ENCODE data around the gene ADAM22.

ADAM22 gene

GRCh38 chr7:88172842-88173241 is 238.8 kb downstream of the ADAM22 start:
- Histone ChIP-seq H3K4me3 (ENCODE audit: low read depth in 1 of 2, low read length in 2 of 2) (no peak overlapping the region), H3K27me3 (ENCODE audit: control insufficient read depth in 1 of 2, insufficient read depth in 2 of 2, low read length in 2 of 2) (no peaks in the 10 kb centered on the region), H3K27ac (ENCODE audit: low read depth, low read length) (no peak overlapping the region), H3K9me3 (ENCODE audit: low read length) (no peaks in the 10 kb centered on the region), H3K4me1 (ENCODE audit: insufficient read depth, low read length) (no peaks in the 10 kb centered on the region), H3K36me3 (ENCODE audit: insufficient read depth, low read length) (no peaks in the 10 kb centered on the region), H3K9ac (ENCODE audit: low read length) (no peak overlapping the region)

- Histone ChIP-seq H3K4me1 (ENCODE audit: insufficient read depth, low read length) (no peaks in the 10 kb centered on the region), H3K27me3 (ENCODE audit: control insufficient read depth in 1 of 2, insufficient read depth in 2 of 2, low read length in 2 of 2) (no peaks in the 10 kb centered on the region), H3K9ac (ENCODE audit: low read length) (no peak overlapping the region), H3K4me3 (ENCODE audit: low read depth in 1 of 2, low read length in 2 of 2) (no peak overlapping the region), H3K9me3 (ENCODE audit: low read length) (no peaks in the 10 kb centered on the region), H3K36me3 (ENCODE audit: insufficient read depth, low read length) (no peaks in the 10 kb centered on the region), H3K27ac (ENCODE audit: low read depth, low read length) (no peak overlapping the region)
Measured at GRCh38 chr7:88176190-88176589, 242.1 kb downstream of the ADAM22 start.

- Histone ChIP-seq H3K4me1 (ENCODE audit: insufficient read depth, low read length) (no peaks in the 10 kb centered on the region), H3K27me3 (ENCODE audit: control insufficient read depth in 1 of 2, insufficient read depth in 2 of 2, low read length in 2 of 2) (no peaks in the 10 kb centered on the region), H3K36me3 (ENCODE audit: insufficient read depth, low read length) (no peaks in the 10 kb centered on the region), H3K9me3 (ENCODE audit: low read length) (no peaks in the 10 kb centered on the region), H3K4me3 (ENCODE audit: low read depth in 1 of 2, low read length in 2 of 2) (no peak overlapping the region), H3K27ac (ENCODE audit: low read depth, low read length) (no peak overlapping the region), H3K9ac (ENCODE audit: low read length) (no peak overlapping the region)
Measured at GRCh38 chr7:88183051-88183450, 249.0 kb downstream of the ADAM22 start.

GRCh38 chr7:88184848-88185304 is 250.8 kb downstream of the ADAM22 start:
- H3K27me3 ChIP-seq (ENCODE audit: control insufficient read depth in 1 of 2, insufficient read depth in 2 of 2, low read length in 2 of 2), result no peaks in the 10 kb centered on the region

GRCh38 chr7:88185650-88186049 is 251.6 kb downstream of the ADAM22 start:
- H3K4me3 ChIP-seq (ENCODE audit: low read depth in 1 of 2, low read length in 2 of 2), result no peak overlapping the region
- no peaks in the 10 kb centered on the region for H3K36me3 ChIP-seq (ENCODE audit: insufficient read depth, low read length)
- no peak overlapping the region for H3K9ac ChIP-seq (ENCODE audit: low read length)
- H3K27me3 ChIP-seq (ENCODE audit: control insufficient read depth in 1 of 2, insufficient read depth in 2 of 2, low read length in 2 of 2), result no peaks in the 10 kb centered on the region
- no peaks in the 10 kb centered on the region for H3K9me3 ChIP-seq (ENCODE audit: low read length)
- H3K27ac ChIP-seq (ENCODE audit: low read depth, low read length), result no peak overlapping the region
- no peaks in the 10 kb centered on the region for H3K4me1 ChIP-seq (ENCODE audit: insufficient read depth, low read length)

More at GRCh38 chr7:88184848-88185304, 250.8 kb downstream of the ADAM22 start:
- no peaks in the 10 kb centered on the region for H3K4me1 ChIP-seq (ENCODE audit: insufficient read depth, low read length)
- no peak overlapping the region for H3K27ac ChIP-seq (ENCODE audit: low read depth, low read length)
- no peaks in the 10 kb centered on the region for H3K9me3 ChIP-seq (ENCODE audit: low read length)
- no peak overlapping the region for H3K9ac ChIP-seq (ENCODE audit: low read length)
- H3K4me3 ChIP-seq (ENCODE audit: low read depth in 1 of 2, low read length in 2 of 2), result no peak overlapping the region
- H3K36me3 ChIP-seq (ENCODE audit: insufficient read depth, low read length), result no peaks in the 10 kb centered on the region

- Histone ChIP-seq H3K4me1 (ENCODE audit: insufficient read depth, low read length) (no peaks in the 10 kb centered on the region), H3K27ac (ENCODE audit: low read depth, low read length) (no peak overlapping the region), H3K36me3 (ENCODE audit: insufficient read depth, low read length) (no peaks in the 10 kb centered on the region), H3K9me3 (ENCODE audit: low read length) (no peaks in the 10 kb centered on the region), H3K4me3 (ENCODE audit: low read depth in 1 of 2, low read length in 2 of 2) (no peak overlapping the region), H3K27me3 (ENCODE audit: control insufficient read depth in 1 of 2, insufficient read depth in 2 of 2, low read length in 2 of 2) (no peaks in the 10 kb centered on the region), H3K9ac (ENCODE audit: low read length) (no peak overlapping the region)
Measured at GRCh38 chr7:88191911-88192310, 257.9 kb downstream of the ADAM22 start.

- Histone ChIP-seq H3K27ac (ENCODE audit: low read depth, low read length) (no peak overlapping the region), H3K36me3 (ENCODE audit: insufficient read depth, low read length) (peaks cover 21% of the 10 kb centered on the region), H3K9ac (ENCODE audit: low read length) (no peak overlapping the region), H3K27me3 (ENCODE audit: control insufficient read depth in 1 of 2, insufficient read depth in 2 of 2, low read length in 2 of 2) (no peaks in the 10 kb centered on the region), H3K4me1 (ENCODE audit: insufficient read depth, low read length) (no peaks in the 10 kb centered on the region), H3K4me3 (ENCODE audit: low read depth in 1 of 2, low read length in 2 of 2) (no peak overlapping the region), H3K9me3 (ENCODE audit: low read length) (no peaks in the 10 kb centered on the region)
Measured at GRCh38 chr7:88200261-88200660, 266.2 kb downstream of the ADAM22 start.

- Histone ChIP-seq H3K27ac (ENCODE audit: low read depth, low read length) (no peak overlapping the region), H3K4me3 (ENCODE audit: low read depth in 1 of 2, low read length in 2 of 2) (no peak overlapping the region), H3K4me1 (ENCODE audit: insufficient read depth, low read length) (no peaks in the 10 kb centered on the region), H3K9me3 (ENCODE audit: low read length) (no peaks in the 10 kb centered on the region), H3K36me3 (ENCODE audit: insufficient read depth, low read length) (peaks cover 24% of the 10 kb centered on the region), H3K27me3 (ENCODE audit: control insufficient read depth in 1 of 2, insufficient read depth in 2 of 2, low read length in 2 of 2) (no peaks in the 10 kb centered on the region), H3K9ac (ENCODE audit: low read length) (no peak overlapping the region)
Measured at GRCh38 chr7:88200789-88201188, 266.7 kb downstream of the ADAM22 start.

GRCh38 chr7:88201305-88201704 is 267.3 kb downstream of the ADAM22 start:
- peaks cover 29% of the 10 kb centered on the region for H3K36me3 ChIP-seq (ENCODE audit: insufficient read depth, low read length)
- H3K9ac ChIP-seq (ENCODE audit: low read length), result no peak overlapping the region
- H3K27ac ChIP-seq (ENCODE audit: low read depth, low read length), result no peak overlapping the region

GRCh38 chr7:88202278-88202677 is 268.2 kb downstream of the ADAM22 start:
- peaks cover 37% of the 10 kb centered on the region for H3K36me3 ChIP-seq (ENCODE audit: insufficient read depth, low read length)
- no peak overlapping the region for H3K4me3 ChIP-seq (ENCODE audit: low read depth in 1 of 2, low read length in 2 of 2)

More at GRCh38 chr7:88201305-88201704, 267.3 kb downstream of the ADAM22 start:
- no peak overlapping the region for H3K4me3 ChIP-seq (ENCODE audit: low read depth in 1 of 2, low read length in 2 of 2)
- H3K4me1 ChIP-seq (ENCODE audit: insufficient read depth, low read length), result no peaks in the 10 kb centered on the region
- no peaks in the 10 kb centered on the region for H3K9me3 ChIP-seq (ENCODE audit: low read length)
- H3K27me3 ChIP-seq (ENCODE audit: control insufficient read depth in 1 of 2, insufficient read depth in 2 of 2, low read length in 2 of 2), result no peaks in the 10 kb centered on the region

GRCh38 chr7:88202799-88203198 is 268.7 kb downstream of the ADAM22 start:
- no peaks in the 10 kb centered on the region for H3K4me1 ChIP-seq (ENCODE audit: insufficient read depth, low read length)
- H3K4me3 ChIP-seq (ENCODE audit: low read depth in 1 of 2, low read length in 2 of 2), result no peak overlapping the region
- H3K9ac ChIP-seq (ENCODE audit: low read length), result no peak overlapping the region
- peaks cover 42% of the 10 kb centered on the region for H3K36me3 ChIP-seq (ENCODE audit: insufficient read depth, low read length)
- no peaks in the 10 kb centered on the region for H3K9me3 ChIP-seq (ENCODE audit: low read length)
- no peak overlapping the region for H3K27ac ChIP-seq (ENCODE audit: low read depth, low read length)
- H3K27me3 ChIP-seq (ENCODE audit: control insufficient read depth in 1 of 2, insufficient read depth in 2 of 2, low read length in 2 of 2), result no peaks in the 10 kb centered on the region

More at GRCh38 chr7:88202278-88202677, 268.2 kb downstream of the ADAM22 start:
- Histone ChIP-seq H3K27ac (ENCODE audit: low read depth, low read length) (no peak overlapping the region), H3K9me3 (ENCODE audit: low read length) (no peaks in the 10 kb centered on the region), H3K4me1 (ENCODE audit: insufficient read depth, low read length) (no peaks in the 10 kb centered on the region), H3K27me3 (ENCODE audit: control insufficient read depth in 1 of 2, insufficient read depth in 2 of 2, low read length in 2 of 2) (no peaks in the 10 kb centered on the region), H3K9ac (ENCODE audit: low read length) (no peak overlapping the region)

- H3K9me3 ChIP-seq (ENCODE audit: low read length), result no peaks in the 10 kb centered on the region
- H3K27me3 ChIP-seq (ENCODE audit: control insufficient read depth in 1 of 2, insufficient read depth in 2 of 2, low read length in 2 of 2), result no peaks in the 10 kb centered on the region
- no peak overlapping the region for H3K9ac ChIP-seq (ENCODE audit: low read length)
- no peak overlapping the region for H3K4me3 ChIP-seq (ENCODE audit: low read depth in 1 of 2, low read length in 2 of 2)
- no peaks in the 10 kb centered on the region for H3K4me1 ChIP-seq (ENCODE audit: insufficient read depth, low read length)
- peaks cover 48% of the 10 kb centered on the region for H3K36me3 ChIP-seq (ENCODE audit: insufficient read depth, low read length)
- no peak overlapping the region for H3K27ac ChIP-seq (ENCODE audit: low read depth, low read length)
Measured at GRCh38 chr7:88203401-88203800, 269.4 kb downstream of the ADAM22 start.
